Ishikawa (cell line): ENCODE measurements around the gene GBF1.

Experiments used
- CEBPB ChIP-seq: IDR thresholded peaks from 2 replicates; pipeline ENCODE4 v1.6.1; 2012
- TF ChIP-seq, protein P1 (sequence below): IDR thresholded peaks from 2 replicates; pipeline ENCODE4 v1.6.1; 2012; ENCODE audit warnings: low read depth, mild to moderate bottlenecking
- TF ChIP-seq, protein P2 (sequence below): IDR thresholded peaks from 2 replicates; pipeline ENCODE4 v1.6.1; 2012

DNA sequence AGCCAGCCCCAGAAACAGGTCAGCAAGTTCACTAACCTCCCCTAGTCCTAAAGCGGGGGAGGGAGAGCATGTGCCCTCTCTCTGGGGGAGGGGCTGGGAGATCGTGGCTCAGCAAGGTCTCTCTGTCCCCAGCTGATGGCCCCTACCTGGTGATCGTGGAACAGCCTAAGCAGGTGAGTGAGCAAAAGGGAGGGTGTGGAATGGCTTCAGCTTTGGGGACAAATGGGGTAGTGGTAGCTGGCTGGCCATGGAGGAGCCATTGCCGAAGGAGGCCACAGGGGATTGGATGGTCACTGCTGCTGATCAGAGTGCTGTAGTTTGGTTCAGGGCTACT lies 151.0 kb downstream of the GBF1 start:
- TF ChIP-seq, protein P1, sequence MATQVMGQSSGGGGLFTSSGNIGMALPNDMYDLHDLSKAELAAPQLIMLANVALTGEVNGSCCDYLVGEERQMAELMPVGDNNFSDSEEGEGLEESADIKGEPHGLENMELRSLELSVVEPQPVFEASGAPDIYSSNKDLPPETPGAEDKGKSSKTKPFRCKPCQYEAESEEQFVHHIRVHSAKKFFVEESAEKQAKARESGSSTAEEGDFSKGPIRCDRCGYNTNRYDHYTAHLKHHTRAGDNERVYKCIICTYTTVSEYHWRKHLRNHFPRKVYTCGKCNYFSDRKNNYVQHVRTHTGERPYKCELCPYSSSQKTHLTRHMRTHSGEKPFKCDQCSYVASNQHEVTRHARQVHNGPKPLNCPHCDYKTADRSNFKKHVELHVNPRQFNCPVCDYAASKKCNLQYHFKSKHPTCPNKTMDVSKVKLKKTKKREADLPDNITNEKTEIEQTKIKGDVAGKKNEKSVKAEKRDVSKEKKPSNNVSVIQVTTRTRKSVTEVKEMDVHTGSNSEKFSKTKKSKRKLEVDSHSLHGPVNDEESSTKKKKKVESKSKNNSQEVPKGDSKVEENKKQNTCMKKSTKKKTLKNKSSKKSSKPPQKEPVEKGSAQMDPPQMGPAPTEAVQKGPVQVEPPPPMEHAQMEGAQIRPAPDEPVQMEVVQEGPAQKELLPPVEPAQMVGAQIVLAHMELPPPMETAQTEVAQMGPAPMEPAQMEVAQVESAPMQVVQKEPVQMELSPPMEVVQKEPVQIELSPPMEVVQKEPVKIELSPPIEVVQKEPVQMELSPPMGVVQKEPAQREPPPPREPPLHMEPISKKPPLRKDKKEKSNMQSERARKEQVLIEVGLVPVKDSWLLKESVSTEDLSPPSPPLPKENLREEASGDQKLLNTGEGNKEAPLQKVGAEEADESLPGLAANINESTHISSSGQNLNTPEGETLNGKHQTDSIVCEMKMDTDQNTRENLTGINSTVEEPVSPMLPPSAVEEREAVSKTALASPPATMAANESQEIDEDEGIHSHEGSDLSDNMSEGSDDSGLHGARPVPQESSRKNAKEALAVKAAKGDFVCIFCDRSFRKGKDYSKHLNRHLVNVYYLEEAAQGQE, result no peak
- TF ChIP-seq, protein P2, sequence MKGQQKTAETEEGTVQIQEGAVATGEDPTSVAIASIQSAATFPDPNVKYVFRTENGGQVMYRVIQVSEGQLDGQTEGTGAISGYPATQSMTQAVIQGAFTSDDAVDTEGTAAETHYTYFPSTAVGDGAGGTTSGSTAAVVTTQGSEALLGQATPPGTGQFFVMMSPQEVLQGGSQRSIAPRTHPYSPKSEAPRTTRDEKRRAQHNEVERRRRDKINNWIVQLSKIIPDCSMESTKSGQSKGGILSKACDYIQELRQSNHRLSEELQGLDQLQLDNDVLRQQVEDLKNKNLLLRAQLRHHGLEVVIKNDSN, result no peak
- TF ChIP-seq CEBPB, result no peak
